Panc1 (cell line): ENCODE measurements around the gene RFXANK. TPM values are rescaled to one million over a fixed set of nuclear protein-coding genes. Genes with fewer than 3 reads are reported as not detected.
"Not testable (repeated sequence)": the region's sequence is repeated elsewhere in the genome, so short reads cannot be mapped to it uniquely, and the experiment has no call there.

Experiments used
- ATAC-seq: fragments of 200-7000 bp; cut with Tn5 transposase; 2 replicates; pipeline ENCODE4 v1.9.1; 2020; ENCODE audit warnings: mild to moderate bottlenecking, moderate library complexity
- BruUV-seq: library from RNA; stranded (reverse); fragments of 400-500 nt; replicated peaks from 2 replicates; lab custom pipeline; 2021; lab: Mats Ljungman, UMichigan
- CTCF ChIA-PET: fragments of 300-600 bp; sonication (Branson Sonifier 250); formaldehyde crosslinking; loops from one replicate; lab custom pipeline; 2022; ENCODE audit warnings: antibody characterized with exemption; lab: Charles Lee
- POLR2A ChIA-PET: fragments of 300-600 bp; sonication (Branson Sonifier 250); formaldehyde crosslinking; loops from one replicate; lab custom pipeline; 2022; ENCODE audit warnings: antibody characterized with exemption; lab: Charles Lee
- DNase-seq: peaks from one replicate; pipeline ENCODE4 v3.0.0-alpha.2; 2010; ENCODE audit warnings: low read depth, low spot score
- H3K27ac ChIP-seq: 2 replicates; pipeline ENCODE4 v1.5.1; 2011; ENCODE audit warnings: mild to moderate bottlenecking, low read length, inconsistent platforms
- H3K27me3 ChIP-seq: fragments of 200-500 bp; sonication (Bioruptor generic); 2 replicates; pipeline ENCODE4 v1.6.0; 2014; ENCODE audit warnings: low read length, inconsistent platforms; ENCODE audit not compliant: control insufficient read depth, insufficient read depth
- H3K36me3 ChIP-seq: fragments of 200-500 bp; sonication (Bioruptor generic); 2 replicates; pipeline ENCODE4 v1.5.1; 2014; ENCODE audit warnings: inconsistent platforms, mild to moderate bottlenecking, low read length, moderate library complexity; ENCODE audit not compliant: control insufficient read depth, insufficient read depth
- H3K4me1 ChIP-seq: 2 replicates; pipeline ENCODE4 v1.5.1; 2011; ENCODE audit warnings: inconsistent platforms, mild to moderate bottlenecking, low read length, moderate library complexity; ENCODE audit not compliant: control insufficient read depth, insufficient read depth
- H3K4me3 ChIP-seq, 2 experiments: 2 replicates each; pipeline ENCODE4 v1.5.1; 2011 to 2012; ENCODE audit warnings: low read depth in 2 of 2, low read length in 2 of 2, mild to moderate bottlenecking in 2 of 2, inconsistent platforms in 1 of 2, moderate library complexity in 1 of 2
- H3K9me3 ChIP-seq: fragments of 200-500 bp; sonication (Bioruptor generic); 2 replicates; pipeline ENCODE4 v1.5.1; 2014; ENCODE audit warnings: low read depth, mild to moderate bottlenecking, inconsistent platforms, low read length, moderate library complexity; ENCODE audit not compliant: control insufficient read depth, insufficient read depth
- POLR2AphosphoS5 ChIP-seq: IDR thresholded peaks from 2 replicates; pipeline ENCODE4 v1.6.1; 2012; ENCODE audit warnings: mild to moderate bottlenecking, low read depth, low read length, moderate library complexity
- SIN3A ChIP-seq: IDR thresholded peaks from 2 replicates; pipeline ENCODE4 v1.6.1; 2012; ENCODE audit warnings: low read depth, mild to moderate bottlenecking, low read length, moderate library complexity, borderline replicate concordance; ENCODE audit not compliant: insufficient read depth
- TCF7L2 ChIP-seq: IDR thresholded peaks from 2 replicates; pipeline ENCODE4 v1.6.1; 2011; ENCODE audit warnings: mild to moderate bottlenecking, low read depth, low read length, inconsistent platforms
- in situ Hi-C: cut with HindIII; loops from 2 replicates; pipeline ENCODE4 v1.10.0; 2016; ENCODE audit warnings: low sequenced_read_pairs, low pct_unique_long_range_greater_than_20kb
- intact Hi-C: fragments of 100-400 bp; cut with micrococcal nuclease; formaldehyde crosslinking; loops from one replicate; pipeline ENCODE4 v1.10.0; 2022; ENCODE audit not compliant: unreplicated experiment
- total RNA-seq: library from RNA; stranded (reverse); gene quantifications from one replicate; pipeline ENCODE4 v1.2.1, GENCODE V29; 2021; ENCODE audit not compliant: unreplicated experiment
- TF ChIP-seq, protein P1 (sequence below), 2 experiments: IDR thresholded peaks; 2 replicates each; pipeline ENCODE4 v1.6.1; 2011 to 2012; ENCODE audit warnings: low read depth in 2 of 2, control low read depth in 1 of 2, low read length in 1 of 2, mild to moderate bottlenecking in 1 of 2, moderate library complexity in 1 of 2; ENCODE audit not compliant: insufficient read depth in 1 of 2
- TF ChIP-seq, protein P2 (sequence below): fragments of 450-650 bp; IDR thresholded peaks from 2 replicates; pipeline ENCODE4 v1.5.1; 2017; ENCODE audit warnings: mild to moderate bottlenecking

Gene RFXANK
- total RNA-seq, 1 experiment from 2014 or later = 92.3 TPM

DNA sequence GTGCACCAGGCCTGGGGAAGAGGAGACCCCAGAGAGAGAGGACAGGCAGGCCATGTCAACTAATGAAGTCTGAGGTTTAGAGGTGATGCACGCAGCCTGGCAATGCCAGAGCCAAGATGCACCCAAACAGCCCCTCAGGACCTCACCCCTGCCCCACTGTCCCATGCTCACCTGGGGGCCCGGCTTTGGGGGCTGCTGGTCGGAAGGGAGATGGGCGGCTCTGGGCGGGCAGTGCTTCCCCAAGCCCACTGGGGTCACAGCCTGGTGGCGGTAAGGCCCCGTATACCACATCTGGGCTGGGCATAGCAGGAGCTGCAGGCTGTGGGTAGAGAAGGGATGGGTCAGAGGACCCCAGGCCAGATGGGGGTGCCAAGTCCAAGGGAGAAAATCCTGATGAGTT is 45.2 kb upstream of the RFXANK start:
- Histone ChIP-seq H3K4me1 (no peaks in the 10 kb centered on the region), H3K9me3 (no peaks in the 10 kb centered on the region), H3K27me3 (no peaks in the 10 kb centered on the region), H3K27ac (no peak overlapping the region), H3K4me3 (no peak overlapping the region), H3K36me3 (no peaks in the 10 kb centered on the region)
- intact Hi-C loops = no loop called here
- DNase-seq (no peak), ATAC-seq (no peak)
- TF ChIP-seq SIN3A (no peak), TCF7L2 (no peak), POLR2AphosphoS5 (no peak)
- TF ChIP-seq, protein P1, sequence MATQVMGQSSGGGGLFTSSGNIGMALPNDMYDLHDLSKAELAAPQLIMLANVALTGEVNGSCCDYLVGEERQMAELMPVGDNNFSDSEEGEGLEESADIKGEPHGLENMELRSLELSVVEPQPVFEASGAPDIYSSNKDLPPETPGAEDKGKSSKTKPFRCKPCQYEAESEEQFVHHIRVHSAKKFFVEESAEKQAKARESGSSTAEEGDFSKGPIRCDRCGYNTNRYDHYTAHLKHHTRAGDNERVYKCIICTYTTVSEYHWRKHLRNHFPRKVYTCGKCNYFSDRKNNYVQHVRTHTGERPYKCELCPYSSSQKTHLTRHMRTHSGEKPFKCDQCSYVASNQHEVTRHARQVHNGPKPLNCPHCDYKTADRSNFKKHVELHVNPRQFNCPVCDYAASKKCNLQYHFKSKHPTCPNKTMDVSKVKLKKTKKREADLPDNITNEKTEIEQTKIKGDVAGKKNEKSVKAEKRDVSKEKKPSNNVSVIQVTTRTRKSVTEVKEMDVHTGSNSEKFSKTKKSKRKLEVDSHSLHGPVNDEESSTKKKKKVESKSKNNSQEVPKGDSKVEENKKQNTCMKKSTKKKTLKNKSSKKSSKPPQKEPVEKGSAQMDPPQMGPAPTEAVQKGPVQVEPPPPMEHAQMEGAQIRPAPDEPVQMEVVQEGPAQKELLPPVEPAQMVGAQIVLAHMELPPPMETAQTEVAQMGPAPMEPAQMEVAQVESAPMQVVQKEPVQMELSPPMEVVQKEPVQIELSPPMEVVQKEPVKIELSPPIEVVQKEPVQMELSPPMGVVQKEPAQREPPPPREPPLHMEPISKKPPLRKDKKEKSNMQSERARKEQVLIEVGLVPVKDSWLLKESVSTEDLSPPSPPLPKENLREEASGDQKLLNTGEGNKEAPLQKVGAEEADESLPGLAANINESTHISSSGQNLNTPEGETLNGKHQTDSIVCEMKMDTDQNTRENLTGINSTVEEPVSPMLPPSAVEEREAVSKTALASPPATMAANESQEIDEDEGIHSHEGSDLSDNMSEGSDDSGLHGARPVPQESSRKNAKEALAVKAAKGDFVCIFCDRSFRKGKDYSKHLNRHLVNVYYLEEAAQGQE (IDR thresholded peaks at IDR 0.05; ENCODE audit: insufficient read depth in 1 of 2, low read depth in 2 of 2, low read length in 1 of 2) = no peak
- TF ChIP-seq, protein P2, sequence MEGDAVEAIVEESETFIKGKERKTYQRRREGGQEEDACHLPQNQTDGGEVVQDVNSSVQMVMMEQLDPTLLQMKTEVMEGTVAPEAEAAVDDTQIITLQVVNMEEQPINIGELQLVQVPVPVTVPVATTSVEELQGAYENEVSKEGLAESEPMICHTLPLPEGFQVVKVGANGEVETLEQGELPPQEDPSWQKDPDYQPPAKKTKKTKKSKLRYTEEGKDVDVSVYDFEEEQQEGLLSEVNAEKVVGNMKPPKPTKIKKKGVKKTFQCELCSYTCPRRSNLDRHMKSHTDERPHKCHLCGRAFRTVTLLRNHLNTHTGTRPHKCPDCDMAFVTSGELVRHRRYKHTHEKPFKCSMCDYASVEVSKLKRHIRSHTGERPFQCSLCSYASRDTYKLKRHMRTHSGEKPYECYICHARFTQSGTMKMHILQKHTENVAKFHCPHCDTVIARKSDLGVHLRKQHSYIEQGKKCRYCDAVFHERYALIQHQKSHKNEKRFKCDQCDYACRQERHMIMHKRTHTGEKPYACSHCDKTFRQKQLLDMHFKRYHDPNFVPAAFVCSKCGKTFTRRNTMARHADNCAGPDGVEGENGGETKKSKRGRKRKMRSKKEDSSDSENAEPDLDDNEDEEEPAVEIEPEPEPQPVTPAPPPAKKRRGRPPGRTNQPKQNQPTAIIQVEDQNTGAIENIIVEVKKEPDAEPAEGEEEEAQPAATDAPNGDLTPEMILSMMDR = no peak
- ChIA-PET CTCF (interaction anchor here (0.5 kb wide), 1 partner anchor 215 kb away, joined by 7 read pairs; no protein-coding TSS in a partner anchor), POLR2A (no interaction called here)
- no TSS peak for BruUV-seq
- in situ Hi-C loops = no loop called here

DNA sequence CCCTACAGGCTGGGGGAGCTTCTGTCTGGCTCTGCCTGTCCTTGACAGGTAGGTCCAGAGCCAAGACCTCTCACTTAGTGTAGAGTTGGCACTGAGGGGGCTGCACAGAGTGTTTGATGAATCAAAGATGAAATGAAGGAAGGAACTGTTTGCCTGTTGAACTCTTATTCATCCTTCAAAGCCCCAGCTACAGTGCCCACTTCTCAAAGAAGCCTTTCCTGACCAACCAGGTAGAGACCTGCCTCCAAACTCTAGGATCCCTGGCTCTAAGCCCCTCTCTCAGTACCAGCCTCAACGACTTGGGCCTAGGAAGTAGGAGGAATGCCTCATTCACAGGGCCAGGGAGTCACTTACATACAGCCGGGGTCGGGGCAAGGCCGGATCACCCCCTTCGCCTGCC is 44.7 kb upstream of the RFXANK start:
- Histone ChIP-seq H3K9me3 (no peaks in the 10 kb centered on the region), H3K4me1 (no peaks in the 10 kb centered on the region), H3K27me3 (no peaks in the 10 kb centered on the region), H3K4me3 (no peak overlapping the region), H3K36me3 (no peaks in the 10 kb centered on the region), H3K27ac (no peak overlapping the region)
- DNase-seq (no peak), ATAC-seq (no peak)
- POLR2A ChIA-PET = no interaction called here
- CTCF ChIA-PET = interaction anchor here (0.5 kb wide), 1 partner anchor 214 kb away, joined by 7 read pairs; no protein-coding TSS in a partner anchor
- no TSS peak for BruUV-seq
- TF ChIP-seq SIN3A (no peak), POLR2AphosphoS5 (no peak), TCF7L2 (no peak)
- TF ChIP-seq, protein P1 (IDR thresholded peaks at IDR 0.05; ENCODE audit: insufficient read depth in 1 of 2, low read depth in 2 of 2, low read length in 1 of 2) = no peak
- TF ChIP-seq, protein P2 = no peak
- in situ Hi-C loops = no loop called here
- intact Hi-C loops = no loop called here

DNA sequence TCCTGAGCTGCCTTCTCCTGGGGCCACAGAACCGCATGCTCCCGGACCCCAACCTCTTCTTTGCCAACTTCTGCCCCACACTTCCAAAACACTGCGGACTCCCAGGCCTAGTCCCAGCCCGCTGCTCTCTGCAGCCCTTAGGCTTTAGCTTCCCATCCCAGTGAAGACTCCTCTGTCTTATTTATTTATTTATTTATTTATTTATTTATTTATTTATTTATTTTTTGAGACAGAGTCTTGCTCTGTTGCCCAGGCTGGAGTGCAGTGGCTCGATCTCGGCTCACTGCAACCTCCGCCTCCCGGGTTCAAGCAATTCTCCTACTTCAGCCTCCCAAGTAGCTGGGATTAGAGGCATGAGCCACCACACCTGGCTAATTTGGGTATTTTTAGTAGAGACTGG is 43.6 kb upstream of the RFXANK start:
- H3K4me3 ChIP-seq, BruUV-seq, in situ Hi-C loops, H3K27ac ChIP-seq, H3K9me3 ChIP-seq, H3K36me3 ChIP-seq, DNase-seq, ATAC-seq, H3K4me1 ChIP-seq, CTCF ChIA-PET, POLR2A ChIA-PET, H3K27me3 ChIP-seq, intact Hi-C loops: not testable (repeated sequence)
